ENCODE results near the gene APC2. TPM values are rescaled to one million over a fixed set of nuclear protein-coding genes. Genes with fewer than 3 reads are reported as not detected.
"Not testable (repeated sequence)": the region's sequence is repeated elsewhere in the genome, so short reads cannot be mapped to it uniquely, and the experiment has no call there.

APC2 gene
- total RNA-seq, 1 donor from 2014 or later: 0.22 TPM

DNA sequence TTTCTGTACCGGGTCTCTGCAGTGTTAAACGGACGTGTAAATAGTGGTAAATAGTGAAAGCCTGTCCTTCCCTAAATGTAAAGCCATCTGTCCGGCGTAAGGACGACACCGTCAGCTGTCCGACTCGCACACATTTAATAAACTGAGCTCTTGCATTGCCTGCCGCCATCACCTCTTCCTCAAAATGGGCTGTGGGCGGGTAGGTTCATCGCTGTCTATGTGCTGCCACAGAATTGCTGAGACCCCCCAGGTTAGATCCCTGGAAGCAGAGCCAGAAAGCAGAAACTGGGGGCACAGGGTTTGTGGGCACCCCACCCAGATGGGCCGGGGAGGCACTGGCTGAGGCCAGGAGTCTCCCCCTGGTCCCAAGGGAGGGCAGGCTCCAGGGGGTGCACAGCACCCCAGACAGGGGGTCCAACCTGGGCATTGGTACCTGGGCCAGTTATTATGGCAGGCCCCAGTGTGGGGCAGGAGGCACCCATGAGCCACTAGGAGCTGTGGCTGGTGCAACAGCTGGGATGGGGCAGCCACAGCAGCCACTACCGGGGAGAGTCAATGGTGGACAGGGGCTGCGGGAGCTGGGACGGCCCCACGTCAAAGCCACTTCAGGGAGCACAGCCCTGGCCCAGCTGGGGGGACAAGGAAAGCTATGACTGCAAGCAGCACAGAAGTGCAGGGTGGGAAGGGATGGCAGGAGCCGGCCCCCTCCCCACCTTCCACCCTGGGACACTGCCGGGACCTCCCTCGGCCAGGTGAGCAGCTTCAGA is 23.3 kb downstream of the APC2 start:
- peak overlapping the region; percentile 60 for H3K27ac ChIP-seq (replicated peaks)
- no peak overlapping the region for H3K4me3 ChIP-seq
- H3K27me3 ChIP-seq (ENCODE audit: low read depth): peaks cover 45% of the 10 kb centered on the region
- peaks cover 64% of the 10 kb centered on the region for H3K4me1 ChIP-seq
- TF ChIP-seq, protein P1, sequence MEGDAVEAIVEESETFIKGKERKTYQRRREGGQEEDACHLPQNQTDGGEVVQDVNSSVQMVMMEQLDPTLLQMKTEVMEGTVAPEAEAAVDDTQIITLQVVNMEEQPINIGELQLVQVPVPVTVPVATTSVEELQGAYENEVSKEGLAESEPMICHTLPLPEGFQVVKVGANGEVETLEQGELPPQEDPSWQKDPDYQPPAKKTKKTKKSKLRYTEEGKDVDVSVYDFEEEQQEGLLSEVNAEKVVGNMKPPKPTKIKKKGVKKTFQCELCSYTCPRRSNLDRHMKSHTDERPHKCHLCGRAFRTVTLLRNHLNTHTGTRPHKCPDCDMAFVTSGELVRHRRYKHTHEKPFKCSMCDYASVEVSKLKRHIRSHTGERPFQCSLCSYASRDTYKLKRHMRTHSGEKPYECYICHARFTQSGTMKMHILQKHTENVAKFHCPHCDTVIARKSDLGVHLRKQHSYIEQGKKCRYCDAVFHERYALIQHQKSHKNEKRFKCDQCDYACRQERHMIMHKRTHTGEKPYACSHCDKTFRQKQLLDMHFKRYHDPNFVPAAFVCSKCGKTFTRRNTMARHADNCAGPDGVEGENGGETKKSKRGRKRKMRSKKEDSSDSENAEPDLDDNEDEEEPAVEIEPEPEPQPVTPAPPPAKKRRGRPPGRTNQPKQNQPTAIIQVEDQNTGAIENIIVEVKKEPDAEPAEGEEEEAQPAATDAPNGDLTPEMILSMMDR (IDR thresholded peaks at IDR 0.05; ENCODE audit: borderline replicate concordance): no peak
- no peak for DNase-seq
- intact Hi-C loops (cut with micrococcal nuclease): no loop called here
- H3K36me3 ChIP-seq: peaks cover 4% of the 10 kb centered on the region
- H3K9me3 ChIP-seq (replicated peaks): no peaks in the 10 kb centered on the region

DNA sequence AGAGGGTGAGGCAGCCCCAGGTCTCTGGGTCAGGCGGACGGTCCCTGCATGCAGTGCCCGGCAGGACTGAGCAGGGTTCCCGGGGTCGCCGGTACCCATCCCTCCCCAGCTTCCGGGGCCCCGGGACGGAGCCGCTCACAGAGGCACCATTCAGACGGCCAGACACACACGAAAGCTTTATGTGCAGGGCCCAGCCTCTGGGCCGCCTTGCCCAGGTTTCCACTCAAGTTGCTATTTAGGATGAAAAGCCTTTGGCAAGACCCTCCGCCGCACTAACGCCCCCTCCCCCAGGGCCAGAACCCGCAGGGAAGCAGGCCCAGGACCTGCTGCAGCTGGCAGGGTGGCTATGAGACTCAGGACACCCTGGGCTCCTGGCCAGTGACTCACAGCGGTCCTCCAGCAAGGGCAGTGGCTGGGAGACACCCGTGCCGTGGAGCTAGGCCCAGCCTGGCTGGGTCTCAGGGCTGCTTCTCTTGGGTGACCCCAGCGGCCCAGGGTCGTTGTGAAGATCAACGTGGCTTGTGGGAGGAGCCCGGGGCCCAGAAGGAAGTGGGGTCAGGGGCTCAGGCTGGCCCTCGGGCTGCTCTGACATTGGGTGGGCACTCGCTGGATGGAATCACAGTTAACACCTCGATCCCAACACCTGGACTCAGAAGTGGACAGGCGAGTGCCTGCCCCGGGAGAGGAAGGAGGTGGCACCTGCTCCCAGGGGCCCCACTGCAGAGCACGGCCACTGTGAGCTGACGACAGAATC is 24.3 kb downstream of the APC2 start:
- intact Hi-C loops (cut with micrococcal nuclease): no loop called here
- peaks cover 37% of the 10 kb centered on the region for H3K27me3 ChIP-seq (ENCODE audit: low read depth)
- peak overlapping the region; percentile 60 for H3K27ac ChIP-seq (replicated peaks)
- H3K9me3 ChIP-seq (replicated peaks): no peaks in the 10 kb centered on the region
- H3K36me3 ChIP-seq: peaks cover 4% of the 10 kb centered on the region
- H3K4me3 ChIP-seq: no peak overlapping the region
- DNase-seq: peak; percentile 46
- TF ChIP-seq, protein P1 (IDR thresholded peaks at IDR 0.05; ENCODE audit: borderline replicate concordance): no peak
- H3K4me1 ChIP-seq: peaks cover 62% of the 10 kb centered on the region

DNA sequence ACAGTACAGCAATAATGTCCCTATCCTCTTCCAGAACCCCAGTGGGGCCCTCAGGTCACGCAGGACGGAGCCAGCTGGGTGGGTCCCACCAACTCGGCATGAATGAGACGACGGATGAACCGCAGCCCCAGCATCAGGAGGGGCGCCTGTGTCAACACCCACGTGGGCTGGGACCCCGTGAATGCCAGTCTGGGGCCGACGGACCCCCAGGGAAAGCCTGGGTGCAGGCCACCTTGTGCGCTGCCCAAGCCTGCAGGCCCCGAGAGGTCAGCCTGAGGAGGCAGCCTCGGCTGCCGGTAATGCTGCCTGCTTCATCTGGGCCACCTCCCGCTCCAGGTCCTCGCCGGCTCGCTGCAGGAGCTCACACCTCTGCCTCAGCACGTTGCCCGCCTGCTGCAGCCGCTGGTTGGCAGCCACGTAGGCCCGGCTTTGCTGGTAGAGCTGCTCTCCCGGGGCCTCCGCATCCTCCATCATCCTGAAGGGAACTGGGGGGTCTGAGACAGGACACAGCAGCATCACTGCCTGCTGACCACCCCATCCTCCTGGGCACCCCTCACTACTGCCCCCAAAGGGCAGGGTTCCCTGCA is 24.9 kb downstream of the APC2 start:
- no peak for DNase-seq
- intact Hi-C loops (cut with micrococcal nuclease): no loop called here
- Histone ChIP-seq H3K9me3 (replicated peaks) (no peaks in the 10 kb centered on the region), H3K36me3 (peaks cover 4% of the 10 kb centered on the region), H3K27me3 (ENCODE audit: low read depth) (peaks cover 32% of the 10 kb centered on the region), H3K27ac (replicated peaks) (peak overlapping the region; percentile 60), H3K4me3 (no peak overlapping the region), H3K4me1 (peaks cover 65% of the 10 kb centered on the region)
- TF ChIP-seq, protein P1 (IDR thresholded peaks at IDR 0.05; ENCODE audit: borderline replicate concordance): no peak

DNA sequence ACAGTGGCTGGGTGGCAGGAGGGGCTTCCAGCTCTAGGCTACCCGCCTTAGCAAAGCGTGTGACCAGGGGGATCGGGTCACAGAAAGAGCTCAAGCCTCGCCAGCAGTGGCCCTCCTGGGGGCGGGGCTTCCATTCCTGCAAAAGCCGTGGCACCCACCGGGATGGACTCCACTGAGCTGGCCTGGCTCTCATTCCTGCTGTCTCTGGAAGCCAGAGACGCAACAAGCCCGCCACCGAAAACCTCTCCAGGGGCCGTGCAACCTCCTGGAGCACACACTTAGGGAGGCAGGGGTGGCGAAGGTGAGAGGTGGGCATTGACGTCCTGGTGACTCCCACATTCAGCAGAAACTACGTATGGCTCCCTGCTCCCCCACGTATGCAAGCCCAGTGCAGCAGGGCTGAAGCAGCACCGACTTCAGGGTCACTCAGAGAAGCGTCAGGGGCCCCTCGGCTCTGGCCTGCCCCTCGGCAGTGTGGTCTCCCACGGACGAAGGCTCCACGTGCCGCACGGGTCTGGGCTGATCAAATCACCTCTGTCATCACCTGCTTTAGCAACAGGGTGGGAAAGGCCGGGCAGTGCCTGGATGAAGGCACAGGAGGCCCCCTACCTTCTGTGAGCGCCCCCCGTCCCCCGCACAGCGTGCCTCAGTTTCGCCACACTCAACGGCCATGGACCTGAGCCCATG is 26.0 kb downstream of the APC2 start:
- intact Hi-C loops (cut with micrococcal nuclease): no loop called here
- no peak overlapping the region for H3K27ac ChIP-seq (replicated peaks)
- H3K27me3 ChIP-seq (ENCODE audit: low read depth): peaks cover 21% of the 10 kb centered on the region
- H3K36me3 ChIP-seq: peaks cover 4% of the 10 kb centered on the region
- H3K4me3 ChIP-seq: no peak overlapping the region
- no peak for DNase-seq
- H3K4me1 ChIP-seq: peaks cover 54% of the 10 kb centered on the region
- H3K9me3 ChIP-seq (replicated peaks): no peaks in the 10 kb centered on the region
- TF ChIP-seq, protein P1 (IDR thresholded peaks at IDR 0.05; ENCODE audit: borderline replicate concordance): no peak

DNA sequence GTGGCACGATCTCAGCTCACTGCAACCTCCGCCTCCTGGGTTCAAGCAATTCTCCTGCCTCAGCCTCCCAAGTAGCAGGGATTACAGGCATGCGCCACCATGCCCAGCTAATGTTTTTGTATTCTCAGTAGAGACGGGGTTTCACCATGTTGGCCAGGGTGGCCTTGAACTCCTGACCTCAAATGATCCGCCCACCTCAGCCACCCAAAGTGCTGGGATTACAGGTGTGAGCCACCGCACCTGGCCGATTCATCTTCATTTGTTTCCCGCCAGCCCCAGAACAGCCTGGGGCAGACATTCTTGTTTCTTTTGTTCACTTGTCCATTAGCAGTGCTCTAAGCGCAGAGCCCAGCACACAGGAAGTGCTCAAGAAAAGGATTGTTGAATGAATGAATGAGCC is 27.1 kb downstream of the APC2 start:
- H3K27me3 ChIP-seq (ENCODE audit: low read depth); H3K27ac ChIP-seq (replicated peaks); H3K36me3 ChIP-seq; H3K4me3 ChIP-seq; DNase-seq; intact Hi-C loops (cut with micrococcal nuclease); H3K9me3 ChIP-seq (replicated peaks): not testable (repeated sequence)
- peaks cover 43% of the 10 kb centered on the region for H3K4me1 ChIP-seq

Data from left ventricle myocardium inferior (tissue), 1 donor.